ENCODE data around the gene SPRED2. TPM values are rescaled to one million over a fixed set of nuclear protein-coding genes. Genes with fewer than 3 reads are reported as not detected.

SPRED2 gene
- total RNA-seq, 1 donor from 2014 or later = 43.9 TPM

DNA sequence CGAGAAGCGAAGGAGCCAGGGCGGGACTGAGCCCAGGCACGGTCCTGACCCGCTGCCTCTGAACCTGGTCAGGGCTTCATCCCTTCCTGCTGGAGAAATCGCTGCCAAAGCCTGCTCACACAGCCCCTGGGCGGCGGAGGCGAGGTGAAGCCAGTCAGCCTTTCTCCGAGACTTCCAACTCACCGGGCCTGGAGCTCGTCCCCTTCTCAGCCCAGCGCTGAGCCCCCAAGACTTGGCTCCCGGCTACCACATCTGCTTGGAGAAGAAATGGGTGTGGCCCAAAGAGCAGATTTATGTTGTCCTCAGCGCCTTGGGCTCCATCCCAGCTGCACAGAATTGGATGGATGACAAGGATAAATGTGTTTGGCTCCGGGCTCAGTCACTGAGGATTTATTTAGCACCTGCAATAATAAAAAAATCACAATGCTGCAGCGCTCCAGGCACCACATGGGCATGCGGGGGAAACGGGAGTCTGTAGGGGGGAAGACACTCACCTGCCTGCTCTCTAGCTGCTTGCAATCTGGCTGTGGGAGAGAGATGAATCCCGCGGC, 139.9 kb downstream of the SPRED2 start:
- no peaks in the 10 kb centered on the region for H3K9me3 ChIP-seq
- TF ChIP-seq, protein P1, sequence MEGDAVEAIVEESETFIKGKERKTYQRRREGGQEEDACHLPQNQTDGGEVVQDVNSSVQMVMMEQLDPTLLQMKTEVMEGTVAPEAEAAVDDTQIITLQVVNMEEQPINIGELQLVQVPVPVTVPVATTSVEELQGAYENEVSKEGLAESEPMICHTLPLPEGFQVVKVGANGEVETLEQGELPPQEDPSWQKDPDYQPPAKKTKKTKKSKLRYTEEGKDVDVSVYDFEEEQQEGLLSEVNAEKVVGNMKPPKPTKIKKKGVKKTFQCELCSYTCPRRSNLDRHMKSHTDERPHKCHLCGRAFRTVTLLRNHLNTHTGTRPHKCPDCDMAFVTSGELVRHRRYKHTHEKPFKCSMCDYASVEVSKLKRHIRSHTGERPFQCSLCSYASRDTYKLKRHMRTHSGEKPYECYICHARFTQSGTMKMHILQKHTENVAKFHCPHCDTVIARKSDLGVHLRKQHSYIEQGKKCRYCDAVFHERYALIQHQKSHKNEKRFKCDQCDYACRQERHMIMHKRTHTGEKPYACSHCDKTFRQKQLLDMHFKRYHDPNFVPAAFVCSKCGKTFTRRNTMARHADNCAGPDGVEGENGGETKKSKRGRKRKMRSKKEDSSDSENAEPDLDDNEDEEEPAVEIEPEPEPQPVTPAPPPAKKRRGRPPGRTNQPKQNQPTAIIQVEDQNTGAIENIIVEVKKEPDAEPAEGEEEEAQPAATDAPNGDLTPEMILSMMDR (IDR thresholded peaks at IDR 0.05) = no peak
- intact Hi-C loops (cut with DNase I) = no loop called here
- DNase-seq (no peak), ATAC-seq (peak in 1 of 2 donors; percentile 11)
- peaks cover 10% of the 10 kb centered on the region for H3K4me1 ChIP-seq
- H3K27me3 ChIP-seq (ENCODE audit: low read depth) = no peaks in the 10 kb centered on the region
- H3K27ac ChIP-seq = no peak overlapping the region
- H3K4me3 ChIP-seq = no peak overlapping the region
- no peaks in the 10 kb centered on the region for H3K36me3 ChIP-seq

GRCh38 chr2:65292106-65292400, 140.3 kb downstream of the SPRED2 start:
- TF ChIP-seq, protein P1 (IDR thresholded peaks at IDR 0.05) = no peak
- H3K4me1 ChIP-seq = peaks cover 10% of the 10 kb centered on the region
- no peak for DNase-seq
- H3K4me3 ChIP-seq = no peak overlapping the region
- H3K27ac ChIP-seq = no peak overlapping the region
- ATAC-seq = no peak
- H3K36me3 ChIP-seq = no peaks in the 10 kb centered on the region
- no peaks in the 10 kb centered on the region for H3K9me3 ChIP-seq
- H3K27me3 ChIP-seq (ENCODE audit: low read depth) = no peaks in the 10 kb centered on the region
- intact Hi-C loops (cut with DNase I) = no loop called here

DNA sequence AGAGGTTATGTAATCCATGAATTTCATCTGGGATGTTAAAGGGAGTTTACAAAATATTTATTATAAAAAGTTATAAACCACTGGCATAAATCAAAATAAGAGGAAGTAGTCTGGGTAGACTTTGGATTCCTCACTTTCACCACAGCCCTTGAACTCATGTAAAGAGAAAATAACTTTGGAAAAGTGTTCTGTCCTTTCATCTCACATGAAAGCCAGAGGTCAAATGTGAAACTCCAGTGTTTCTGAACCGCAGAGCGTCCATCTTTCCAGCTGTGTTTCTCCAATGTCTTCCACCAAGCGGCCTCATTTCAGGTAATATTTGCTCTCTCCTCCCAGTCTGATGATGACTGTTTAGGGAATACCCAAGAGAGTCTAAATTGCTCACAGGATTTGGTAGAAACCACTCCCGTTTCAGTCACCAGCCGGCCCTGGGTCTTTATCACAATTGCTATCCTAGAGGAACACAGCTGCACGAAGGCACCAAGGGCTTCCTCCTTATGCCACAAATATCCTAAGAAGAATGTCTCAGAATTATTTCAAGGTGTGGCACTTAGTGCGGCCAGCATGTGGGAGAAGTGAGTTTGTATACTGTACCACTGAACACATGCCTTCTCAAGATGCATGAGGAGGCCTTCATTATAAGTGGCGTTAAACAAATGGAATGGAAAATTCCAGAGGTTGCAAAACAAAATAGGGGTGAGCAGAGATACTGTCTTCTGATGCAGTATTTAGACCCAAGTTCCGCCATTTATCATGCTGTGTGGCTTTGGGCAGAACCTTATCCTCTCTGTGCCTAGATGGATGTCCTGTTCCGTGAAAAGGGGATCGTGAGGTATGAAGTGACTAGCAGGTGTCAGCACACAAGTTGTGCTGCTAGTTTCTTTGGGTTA, 140.9 kb downstream of the SPRED2 start:
- intact Hi-C loops (cut with DNase I) = no loop called here
- peak; percentile 49 to 55 for ATAC-seq
- TF ChIP-seq, protein P1 (IDR thresholded peaks at IDR 0.05) = no peak
- no peak overlapping the region for H3K27ac ChIP-seq
- H3K4me1 ChIP-seq = peaks cover 10% of the 10 kb centered on the region
- no peak overlapping the region for H3K4me3 ChIP-seq
- no peaks in the 10 kb centered on the region for H3K27me3 ChIP-seq (ENCODE audit: low read depth)
- no peak for DNase-seq
- H3K36me3 ChIP-seq = no peaks in the 10 kb centered on the region
- H3K9me3 ChIP-seq = no peaks in the 10 kb centered on the region

DNA sequence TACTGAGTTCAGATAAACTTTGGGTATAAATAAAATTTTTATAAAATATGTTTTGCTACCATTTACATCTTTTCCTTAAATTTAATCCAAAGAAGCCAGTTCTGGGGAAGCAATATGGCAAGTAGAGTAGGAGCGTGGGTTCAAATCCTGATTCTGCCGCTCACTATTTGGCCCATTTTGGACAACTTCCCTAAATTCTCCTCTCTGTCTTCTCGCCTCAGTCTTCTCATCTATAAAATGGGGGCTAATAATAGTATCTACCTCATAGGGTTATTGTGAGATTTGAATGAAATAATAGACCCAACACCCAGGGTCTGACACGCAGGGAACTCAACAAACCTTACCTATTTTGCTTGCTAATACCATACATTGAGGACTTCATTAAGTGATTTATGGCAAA, 145.0 kb downstream of the SPRED2 start:
- ATAC-seq (no peak), DNase-seq (no peak)
- intact Hi-C loops (cut with DNase I) = no loop called here
- H3K27ac ChIP-seq = no peak overlapping the region
- H3K27me3 ChIP-seq (ENCODE audit: low read depth) = no peaks in the 10 kb centered on the region
- peaks cover 6% of the 10 kb centered on the region for H3K4me1 ChIP-seq
- no peak overlapping the region for H3K4me3 ChIP-seq
- TF ChIP-seq, protein P1 (IDR thresholded peaks at IDR 0.05) = no peak
- H3K9me3 ChIP-seq = no peaks in the 10 kb centered on the region
- no peaks in the 10 kb centered on the region for H3K36me3 ChIP-seq

DNA sequence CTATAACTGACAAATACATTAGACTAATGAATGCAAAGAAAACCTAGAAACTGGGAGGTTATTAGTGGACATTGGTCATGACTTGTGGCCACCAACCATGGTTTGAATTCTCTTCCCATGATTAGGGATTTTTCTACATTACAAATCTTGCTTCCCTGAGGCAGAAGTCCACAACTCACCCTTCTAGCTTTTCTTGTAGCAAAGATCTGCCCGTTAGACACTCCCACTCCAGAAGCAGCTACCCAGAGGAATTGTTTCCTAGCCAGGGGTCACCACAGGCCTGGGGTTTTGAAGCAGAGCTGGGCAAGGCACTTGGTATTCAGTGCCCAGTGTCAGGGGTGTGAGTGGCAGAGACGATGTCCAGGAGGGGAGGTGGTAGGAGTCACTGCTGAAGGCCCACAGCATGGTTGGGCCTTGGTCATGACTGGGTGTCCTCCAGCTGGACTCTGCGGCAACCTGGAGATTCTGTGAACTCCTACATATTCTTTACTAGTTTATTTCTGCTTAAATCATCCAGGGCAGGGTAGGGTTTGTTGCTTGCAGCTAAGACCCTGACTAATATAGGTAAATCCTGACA, 149.8 kb downstream of the SPRED2 start:
- ATAC-seq (no peak), DNase-seq (no peak)
- TF ChIP-seq, protein P1 (IDR thresholded peaks at IDR 0.05) = no peak
- no peak overlapping the region for H3K4me3 ChIP-seq
- no peaks in the 10 kb centered on the region for H3K36me3 ChIP-seq
- intact Hi-C loops (cut with DNase I) = no loop called here
- peak overlapping the region; percentile 46 for H3K27ac ChIP-seq
- no peaks in the 10 kb centered on the region for H3K9me3 ChIP-seq
- peaks cover 24% of the 10 kb centered on the region for H3K4me1 ChIP-seq
- no peaks in the 10 kb centered on the region for H3K27me3 ChIP-seq (ENCODE audit: low read depth)
